Transverse colon (tissue), 4 donors: ENCODE measurements around the gene COPZ2.

Experiments
- POLR2A ChIP-seq: fragments of 450-650 bp; IDR thresholded peaks from one replicate; pipeline ENCODE4 v1.6.1; 2016; ENCODE audit warnings: antibody characterized with exemption, mild to moderate bottlenecking, moderate library complexity
- POLR2AphosphoS5 ChIP-seq, 3 donors: sonication (generic); formaldehyde crosslinking; IDR thresholded peaks; one replicate each; pipeline ENCODE4 v1.6.1; 2016; ENCODE audit warnings: antibody characterized with exemption in 3 of 3
- TF ChIP-seq, protein P1 (sequence below), 5 experiments: fragments of 200-600 bp in 3 of 5; fragments of 450-650 bp in 2 of 5; sonication (generic) in 3 of 5; IDR thresholded peaks; 1 replicate in 2 of 5; 2 replicates in 3 of 5; pipeline ENCODE4 v1.5.1; 2016 to 2017; ENCODE audit warnings: antibody characterized with exemption in 5 of 5, inconsistent platforms in 3 of 5, mild to moderate bottlenecking in 2 of 5, moderate library complexity in 1 of 5

DNA sequence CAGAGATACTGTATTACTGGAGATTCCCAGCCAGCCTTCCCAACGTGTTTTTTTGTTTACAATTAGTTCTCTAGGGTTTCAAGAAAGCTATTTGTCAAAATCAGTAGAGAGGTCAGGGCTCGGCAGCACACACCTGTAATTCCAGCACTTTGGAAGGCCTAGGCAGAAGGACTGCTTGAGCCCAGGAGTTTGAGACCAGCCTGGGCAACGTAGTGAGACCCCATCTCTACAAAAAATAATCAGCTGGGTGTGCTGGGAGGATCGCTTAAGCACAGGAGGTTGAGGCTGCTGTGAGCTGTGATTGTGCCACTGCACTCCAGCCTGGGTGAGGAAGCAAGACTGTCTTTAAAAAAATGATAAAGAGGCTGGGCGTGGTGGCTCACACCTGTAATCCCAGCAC is 44.3 kb upstream of the COPZ2 start:
- TF ChIP-seq, protein P1, sequence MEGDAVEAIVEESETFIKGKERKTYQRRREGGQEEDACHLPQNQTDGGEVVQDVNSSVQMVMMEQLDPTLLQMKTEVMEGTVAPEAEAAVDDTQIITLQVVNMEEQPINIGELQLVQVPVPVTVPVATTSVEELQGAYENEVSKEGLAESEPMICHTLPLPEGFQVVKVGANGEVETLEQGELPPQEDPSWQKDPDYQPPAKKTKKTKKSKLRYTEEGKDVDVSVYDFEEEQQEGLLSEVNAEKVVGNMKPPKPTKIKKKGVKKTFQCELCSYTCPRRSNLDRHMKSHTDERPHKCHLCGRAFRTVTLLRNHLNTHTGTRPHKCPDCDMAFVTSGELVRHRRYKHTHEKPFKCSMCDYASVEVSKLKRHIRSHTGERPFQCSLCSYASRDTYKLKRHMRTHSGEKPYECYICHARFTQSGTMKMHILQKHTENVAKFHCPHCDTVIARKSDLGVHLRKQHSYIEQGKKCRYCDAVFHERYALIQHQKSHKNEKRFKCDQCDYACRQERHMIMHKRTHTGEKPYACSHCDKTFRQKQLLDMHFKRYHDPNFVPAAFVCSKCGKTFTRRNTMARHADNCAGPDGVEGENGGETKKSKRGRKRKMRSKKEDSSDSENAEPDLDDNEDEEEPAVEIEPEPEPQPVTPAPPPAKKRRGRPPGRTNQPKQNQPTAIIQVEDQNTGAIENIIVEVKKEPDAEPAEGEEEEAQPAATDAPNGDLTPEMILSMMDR (IDR thresholded peaks at IDR 0.05): no peak
- TF ChIP-seq POLR2AphosphoS5 (IDR thresholded peaks at IDR 0.05) (no peak), POLR2A (no peak)
